DOHH2 (cell line): ENCODE measurements around the gene LCOR.

Source experiments
- EZH2phosphoT487 ChIP-seq: fragments of 200-600 bp; sonication (generic); IDR thresholded peaks from 2 replicates; pipeline ENCODE4 v1.6.1; 2017; ENCODE audit warnings: borderline replicate concordance, mild to moderate bottlenecking, antibody characterized with exemption, low read length, moderate library complexity, mixed read lengths
- TF ChIP-seq, protein P1 (sequence below): fragments of 200-600 bp; sonication (generic); IDR thresholded peaks from one replicate; pipeline ENCODE4 v1.5.1; 2014; ENCODE audit warnings: antibody characterized with exemption, mild to moderate bottlenecking, low read depth, low read length; ENCODE audit not compliant: poor library complexity, severe bottlenecking

DNA sequence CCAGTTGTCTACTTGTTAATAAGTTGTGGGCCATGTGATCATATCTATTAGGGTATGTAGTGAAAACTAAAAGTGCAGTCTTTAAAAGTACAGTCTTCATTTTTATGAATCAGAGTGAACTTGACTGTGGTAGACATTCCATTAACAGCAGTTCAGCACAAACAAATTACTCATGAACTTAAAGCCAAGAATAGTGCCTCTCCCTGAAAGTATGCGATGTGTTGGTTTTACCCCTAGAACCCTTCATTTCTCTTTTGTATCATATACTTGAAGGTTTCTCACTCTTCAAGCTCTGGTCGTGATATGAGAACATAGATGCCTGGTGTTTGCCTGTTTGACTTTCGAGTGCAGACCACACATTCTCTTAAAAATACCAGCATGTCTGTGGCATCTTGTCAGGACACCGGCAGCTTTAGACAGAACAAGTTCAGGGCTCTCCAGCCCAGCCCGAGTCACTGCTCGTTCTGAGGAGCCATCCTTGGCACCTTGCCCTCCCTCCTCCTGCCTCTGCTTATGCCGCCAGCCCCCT, 159.3 kb downstream of the LCOR start:
- TF ChIP-seq, protein P1, sequence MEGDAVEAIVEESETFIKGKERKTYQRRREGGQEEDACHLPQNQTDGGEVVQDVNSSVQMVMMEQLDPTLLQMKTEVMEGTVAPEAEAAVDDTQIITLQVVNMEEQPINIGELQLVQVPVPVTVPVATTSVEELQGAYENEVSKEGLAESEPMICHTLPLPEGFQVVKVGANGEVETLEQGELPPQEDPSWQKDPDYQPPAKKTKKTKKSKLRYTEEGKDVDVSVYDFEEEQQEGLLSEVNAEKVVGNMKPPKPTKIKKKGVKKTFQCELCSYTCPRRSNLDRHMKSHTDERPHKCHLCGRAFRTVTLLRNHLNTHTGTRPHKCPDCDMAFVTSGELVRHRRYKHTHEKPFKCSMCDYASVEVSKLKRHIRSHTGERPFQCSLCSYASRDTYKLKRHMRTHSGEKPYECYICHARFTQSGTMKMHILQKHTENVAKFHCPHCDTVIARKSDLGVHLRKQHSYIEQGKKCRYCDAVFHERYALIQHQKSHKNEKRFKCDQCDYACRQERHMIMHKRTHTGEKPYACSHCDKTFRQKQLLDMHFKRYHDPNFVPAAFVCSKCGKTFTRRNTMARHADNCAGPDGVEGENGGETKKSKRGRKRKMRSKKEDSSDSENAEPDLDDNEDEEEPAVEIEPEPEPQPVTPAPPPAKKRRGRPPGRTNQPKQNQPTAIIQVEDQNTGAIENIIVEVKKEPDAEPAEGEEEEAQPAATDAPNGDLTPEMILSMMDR: no peak
- TF ChIP-seq EZH2phosphoT487: no peak
